ENCODE data around the gene CFAP20.

The CFAP20 gene

GRCh38 chr16:58129097-58129936 lies at the start of gene CFAP20:
Gene CFAP20, minus strand, starts transcription at chr16:58129381. Its CDS starts 266 bp downstream, at chr16:58129115.
- peak; percentile 95 to 97 for DNase-seq

- DNase-seq, result no peak
Observed at GRCh38 chr16:58177353-58177710, 48.2 kb upstream of the CFAP20 start.

GRCh38 chr16:58176608-58177352 lies 47.6 kb upstream of the CFAP20 start:
- no peak for DNase-seq

GRCh38 chr16:58170223-58170622 lies 41.0 kb upstream of the CFAP20 start:
- no peak for DNase-seq

GRCh38 chr16:58160855-58161254 lies 31.7 kb upstream of the CFAP20 start:
- no peak for DNase-seq

- DNase-seq, result no peak
Observed at GRCh38 chr16:58158725-58159124, 29.5 kb upstream of the CFAP20 start.

- no peak for DNase-seq
Observed at GRCh38 chr16:58157951-58158540, 28.9 kb upstream of the CFAP20 start.

GRCh38 chr16:58157239-58157638 lies 28.1 kb upstream of the CFAP20 start:
- DNase-seq, result no peak

- DNase-seq, result no peak
Observed at GRCh38 chr16:58155839-58156238, 26.7 kb upstream of the CFAP20 start.

- no peak for DNase-seq
Observed at GRCh38 chr16:58154345-58154744, 25.2 kb upstream of the CFAP20 start.

- DNase-seq, result no peak
Observed at GRCh38 chr16:58152246-58152868, 23.2 kb upstream of the CFAP20 start.

- DNase-seq, result no peak
Observed at GRCh38 chr16:58148526-58148925, 19.3 kb upstream of the CFAP20 start.

- DNase-seq, result no peak
Observed at GRCh38 chr16:58148099-58148498, 18.9 kb upstream of the CFAP20 start.

- no peak for DNase-seq
Observed at GRCh38 chr16:58138852-58139251, 9.7 kb upstream of the CFAP20 start.

- no peak for DNase-seq
Observed at GRCh38 chr16:58137581-58137980, 8.4 kb upstream of the CFAP20 start.

- no peak for DNase-seq
Observed at GRCh38 chr16:58128711-58129096, 477 bp downstream of the CFAP20 start.

GRCh38 chr16:58128181-58128631 lies 975 bp downstream of the CFAP20 start:
- DNase-seq, result no peak

GRCh38 chr16:58127634-58128033 lies 1.5 kb downstream of the CFAP20 start:
- DNase-seq, result no peak

- no peak for DNase-seq
Observed at GRCh38 chr16:58127033-58127556, 2.1 kb downstream of the CFAP20 start.

- no peak for DNase-seq
Observed at GRCh38 chr16:58126451-58126961, 2.7 kb downstream of the CFAP20 start.

GRCh38 chr16:58125781-58126335 lies 3.3 kb downstream of the CFAP20 start:
- DNase-seq, result no peak

- DNase-seq, result no peak
Observed at GRCh38 chr16:58125041-58125440, 4.1 kb downstream of the CFAP20 start.

- DNase-seq, result no peak
Observed at GRCh38 chr16:58124601-58124915, 4.6 kb downstream of the CFAP20 start.
